HL-60 (cell line): ENCODE measurements around the gene VSTM2B.
A peak's percentile ranks its signal among the peaks of the same experiment; 100 is the strongest.

Experiments used
- DNase-seq, 2 experiments: peaks; one replicate each; pipeline ENCODE4 v3.0.0-alpha.2; 2010 to 2020; ENCODE audit warnings: low read depth in 1 of 2, low spot score in 1 of 2
- H3K27ac ChIP-seq: fragments of 250-450 bp; sonication (Bioruptor Pico); replicated peaks from 2 replicates; pipeline ENCODE4 v1.5.1; 2020; ENCODE audit warnings: mild to moderate bottlenecking, moderate library complexity
- H3K27me3 ChIP-seq: fragments of 250-450 bp; sonication (Bioruptor Pico); 2 replicates; pipeline ENCODE4 v1.5.1; 2021; ENCODE audit warnings: mild to moderate bottlenecking, moderate library complexity; ENCODE audit not compliant: insufficient read depth, poor library complexity, severe bottlenecking
- H3K4me3 ChIP-seq: replicated peaks from 2 replicates; pipeline ENCODE4 v1.5.1; 2011; ENCODE audit warnings: mild to moderate bottlenecking, control low read depth, low read length; ENCODE audit not compliant: insufficient read depth
- CTCF ChIP-seq: IDR thresholded peaks from one replicate; pipeline ENCODE4 v1.5.1; 2011; ENCODE audit warnings: low read length, control low read depth, inconsistent platforms; ENCODE audit not compliant: insufficient read depth
- GABPA ChIP-seq: IDR thresholded peaks from 2 replicates; pipeline ENCODE4 v1.6.1; 2012; ENCODE audit warnings: low read depth
- POLR2AphosphoS5 ChIP-seq: IDR thresholded peaks from 2 replicates; pipeline ENCODE4 v1.6.1; 2012; ENCODE audit warnings: low read depth
- REST ChIP-seq: IDR thresholded peaks from 2 replicates; pipeline ENCODE4 v1.6.1; 2012; ENCODE audit warnings: low read depth; ENCODE audit not compliant: insufficient replicate concordance
- SPI1 ChIP-seq: IDR thresholded peaks from 2 replicates; pipeline ENCODE4 v1.6.1; 2012; ENCODE audit warnings: low read depth, mild to moderate bottlenecking, borderline replicate concordance

VSTM2B gene

GRCh38 chr19:29528350-29528945 lies 2.7 kb downstream of the VSTM2B start:
- peak overlapping the region; percentile 20 for H3K4me3 ChIP-seq
- DNase-seq: peak; percentile 51 to 70

GRCh38 chr19:29528946-29529645 lies 3.3 kb downstream of the VSTM2B start:
- TF ChIP-seq GABPA (no peak), POLR2AphosphoS5 (no peak), CTCF (no peak), REST (no peak), SPI1 (no peak)
- DNase-seq: no peak
- Histone ChIP-seq H3K27me3 (peaks cover 48% of the 10 kb centered on the region), H3K4me3 (no peak overlapping the region), H3K27ac (no peak overlapping the region)

More at GRCh38 chr19:29528350-29528945, 2.7 kb downstream of the VSTM2B start:
- peaks cover 54% of the 10 kb centered on the region for H3K27me3 ChIP-seq
- H3K27ac ChIP-seq: no peak overlapping the region
- TF ChIP-seq REST (no peak), CTCF (peak; percentile 60)

GRCh38 chr19:29529646-29530539 lies 4.1 kb downstream of the VSTM2B start:
- DNase-seq: no peak
- peaks cover 41% of the 10 kb centered on the region for H3K27me3 ChIP-seq
- TF ChIP-seq CTCF: no peak
- no peak for TF ChIP-seq REST
- TF ChIP-seq GABPA: no peak
- no peak for TF ChIP-seq POLR2AphosphoS5
- TF ChIP-seq SPI1: no peak
- no peak overlapping the region for H3K4me3 ChIP-seq
- no peak overlapping the region for H3K27ac ChIP-seq
